NT2/D1 (cell line): Measurements from ENCODE around the gene KDM4C.

Experiments
- SUZ12 ChIP-seq: IDR thresholded peaks from 2 replicates; pipeline ENCODE4 v1.6.1; 2011; ENCODE audit not compliant: insufficient read length, insufficient read depth; ENCODE audit errors: extremely low read depth
- ZNF274 ChIP-seq: IDR thresholded peaks from 2 replicates; pipeline ENCODE4 v1.6.1; 2011; ENCODE audit warnings: mild to moderate bottlenecking, low read depth, low read length

GRCh38 chr9:7006417-7006816 is 248.6 kb downstream of the KDM4C start:
- no peak for TF ChIP-seq SUZ12
- no peak for TF ChIP-seq ZNF274
